B cell (primary cell): ENCODE data around the gene SELENOP. TPM values are rescaled to one million over a fixed set of nuclear protein-coding genes. Genes with fewer than 3 reads are reported as not detected.

Source experiments
- ATAC-seq: fragments of 200-7000 bp; cut with Tn5 transposase; one replicate; pipeline ENCODE4 v1.10.0; 2021; ENCODE audit warnings: low read depth, mild to moderate bottlenecking, moderate number of reproducible peaks, moderate library complexity
- CTCF ChIA-PET: fragments of 350-600 bp; sonication (Branson Sonifier 250); formaldehyde crosslinking; loops from one replicate; lab custom pipeline; 2021; ENCODE audit warnings: antibody characterized with exemption, inconsistent platforms; lab: Charles Lee
- POLR2A ChIA-PET: fragments of 350-600 bp; sonication (Branson Sonifier 250); formaldehyde crosslinking; loops from one replicate; lab custom pipeline; 2021; ENCODE audit warnings: antibody characterized with exemption; lab: Charles Lee
- DNase-seq: peaks from one replicate; pipeline ENCODE4 v3.0.0; 2013
- H2AFZ ChIP-seq: 2 replicates; pipeline ENCODE4 v1.6.1; 2012; ENCODE audit warnings: mild to moderate bottlenecking, low read depth, low read length; ENCODE audit not compliant: insufficient read depth, poor library complexity, severe bottlenecking
- H3K27ac ChIP-seq, 2 donors: 1 replicate in 1 of 2; 2 replicates in 1 of 2; pipeline ENCODE4 v1.5.1; 2012 to 2013; ENCODE audit warnings: low read length in 2 of 2, mild to moderate bottlenecking in 2 of 2, moderate library complexity in 1 of 2
- H3K27me3 ChIP-seq, 4 experiments: fragments of 200-600 bp in 1 of 4; sonication (generic) in 1 of 4; replicated peaks in 1 of 4; 1 replicate in 2 of 4; 2 replicates in 2 of 4; pipeline versions ENCODE4 v1.6.1 to v1.7.0; 2013 to 2016; ENCODE audit warnings: low read length in 3 of 4, mild to moderate bottlenecking in 2 of 4, mixed read lengths in 1 of 4, moderate library complexity in 1 of 4; ENCODE audit not compliant: insufficient read depth in 4 of 4, control insufficient read depth in 3 of 4; ENCODE audit errors: control extremely low read depth in 1 of 4
- H3K36me3 ChIP-seq, 2 experiments: replicated peaks in 1 of 2; 1 replicate in 1 of 2; 2 replicates in 1 of 2; pipeline versions ENCODE4 v1.6.1 to v1.7.1; 2013; ENCODE audit warnings: low read length in 1 of 2; ENCODE audit not compliant: insufficient read depth in 2 of 2, control insufficient read depth in 1 of 2; ENCODE audit errors: control extremely low read depth in 1 of 2, extremely low read depth in 1 of 2
- H3K4me1 ChIP-seq, 2 donors: fragments of 200-600 bp in 1 of 2; sonication (generic) in 1 of 2; 1 replicate in 1 of 2; 2 replicates in 1 of 2; pipeline versions ENCODE4 v1.5.1 to v1.6.1; 2013 to 2017; ENCODE audit warnings: low read length in 2 of 2; ENCODE audit not compliant: control insufficient read depth in 2 of 2, insufficient read depth in 2 of 2
- H3K4me2 ChIP-seq: replicated peaks from 2 replicates; pipeline ENCODE3; 2012; ENCODE audit warnings: mild to moderate bottlenecking, low read depth, low read length; ENCODE audit not compliant: poor library complexity, severe bottlenecking
- H3K4me3 ChIP-seq, 5 experiments: fragments of 200-600 bp in 1 of 5; sonication (generic) in 1 of 5; 1 replicate in 3 of 5; 2 replicates in 2 of 5; pipeline versions ENCODE4 v1.5.1 to v1.7.0; 2011 to 2016; ENCODE audit warnings: low read length in 4 of 5, mild to moderate bottlenecking in 4 of 5, low read depth in 2 of 5, control low read depth in 1 of 5, moderate library complexity in 1 of 5; ENCODE audit not compliant: insufficient read depth in 1 of 5; ENCODE audit errors: control extremely low read depth in 1 of 5, extremely low read depth in 1 of 5
- H3K79me2 ChIP-seq: fragments of 200-600 bp; sonication (generic); one replicate; pipeline ENCODE4 v1.6.0; 2016; ENCODE audit warnings: low read length; ENCODE audit not compliant: control insufficient read depth, insufficient read depth
- H3K9ac ChIP-seq: fragments of 200-600 bp; sonication (generic); 2 replicates; pipeline ENCODE4 v1.6.1; 2017; ENCODE audit warnings: mild to moderate bottlenecking, low read length, moderate library complexity
- H3K9me3 ChIP-seq, 3 donors: one replicate each; pipeline versions ENCODE4 v1.6.1 to v1.7.1; 2013; ENCODE audit warnings: low read length in 2 of 3; ENCODE audit not compliant: control insufficient read depth in 2 of 3, insufficient read depth in 1 of 3; ENCODE audit errors: control extremely low read depth in 1 of 3
- H4K20me1 ChIP-seq: 2 replicates; pipeline ENCODE4 v1.6.0; 2012; ENCODE audit warnings: mild to moderate bottlenecking, low read length; ENCODE audit not compliant: insufficient read depth, control insufficient read depth, poor library complexity, severe bottlenecking
- H3K27ac Mint-ChIP-seq: one replicate; pipeline ENCODE4 v1.8.0; 2021; ENCODE audit warnings: mixed read lengths
- H3K27me3 Mint-ChIP-seq: one replicate; pipeline ENCODE4 v1.8.0; 2021; ENCODE audit warnings: mixed read lengths
- H3K4me1 Mint-ChIP-seq: one replicate; pipeline ENCODE4 v1.8.0; 2021; ENCODE audit warnings: mixed read lengths
- H3K4me3 Mint-ChIP-seq: one replicate; pipeline ENCODE4 v1.8.0; 2021; ENCODE audit warnings: mixed read lengths
- H3K9me3 Mint-ChIP-seq: one replicate; pipeline ENCODE4 v1.8.0; 2022; ENCODE audit warnings: mixed read lengths; ENCODE audit not compliant: insufficient read depth
- CTCF ChIP-seq: fragments of 200-600 bp; IDR thresholded peaks from one replicate; pipeline ENCODE4 v1.8.0; 2022; ENCODE audit warnings: antibody characterized with exemption, mild to moderate bottlenecking
- EZH2 ChIP-seq: IDR thresholded peaks from 2 replicates; pipeline ENCODE4 v1.6.1; 2012; ENCODE audit warnings: borderline replicate concordance, low read depth, mild to moderate bottlenecking, moderate library complexity, low read length; ENCODE audit not compliant: insufficient read depth, poor library complexity, severe bottlenecking
- WGBS: methylation state at CpG from one replicate; pipeline ENCODE4 v1.1.5; 2013; ENCODE audit warnings: missing lambda C conversion rate; ENCODE audit not compliant: insufficient coverage; 5-methylcytosine and 5-hydroxymethylcytosine counted together
- intact Hi-C: fragments of 100-400 bp; cut with micrococcal nuclease; formaldehyde crosslinking; loops from one replicate; pipeline ENCODE4 v1.10.0; 2022
- polyA plus RNA-seq: library from polyadenylated mRNA; depleted of rRNA; stranded (reverse); fragments of >200 nt; gene quantifications from 2 replicates; pipeline ENCODE4 v1.2.3, GENCODE V29; 2012
- total RNA-seq, 2 donors: library from RNA; stranded (reverse); fragments of 120-200 nt in 1 of 2; gene quantifications; 1 replicate in 1 of 2; 2 replicates in 1 of 2; pipeline versions ENCODE4 v1.2.3 to v1.2.4, GENCODE V29; 2013 to 2022

The SELENOP gene
- total and polyA plus RNA-seq, 2 donors (not counting 1 experiment from before 2014, with no cell fraction given), result 0.12 TPM; not detected in 1

DNA sequence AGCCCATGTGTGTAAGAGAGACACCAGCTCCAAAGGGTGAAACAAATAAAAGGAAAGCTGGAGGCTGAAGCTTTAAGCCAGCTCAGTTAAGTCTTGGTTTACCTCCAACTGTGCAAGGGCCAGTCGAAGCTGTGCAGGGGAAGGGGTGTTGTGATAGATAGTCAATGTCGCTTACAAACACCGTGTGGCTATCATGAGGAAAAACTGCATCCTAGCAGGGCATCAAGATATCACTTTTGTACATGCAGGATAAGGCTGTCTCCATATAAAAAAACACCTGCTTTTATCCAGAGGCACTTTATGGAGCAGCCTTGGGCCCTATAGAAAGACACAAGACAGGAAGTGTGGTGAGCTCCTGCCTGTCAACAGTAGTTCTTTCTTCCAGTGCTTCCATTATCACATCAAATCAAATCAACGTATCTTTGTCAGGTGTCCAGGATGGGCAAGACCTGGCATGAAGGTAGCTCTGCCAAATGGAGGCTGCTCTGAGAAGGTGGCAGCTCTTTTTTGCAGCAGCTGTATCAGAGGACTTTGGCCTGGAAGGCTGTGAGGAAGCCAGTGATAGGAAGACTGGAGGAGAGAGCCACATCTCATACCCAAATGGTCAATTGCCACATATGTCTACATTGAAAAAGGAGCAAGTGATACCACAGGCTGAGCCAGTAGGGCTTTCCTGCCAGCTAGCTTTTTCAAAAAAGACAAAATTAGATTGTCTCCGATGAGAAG, 29.3 kb upstream of the SELENOP start:
- Histone ChIP-seq H3K9ac (no peak overlapping the region), H3K4me1 (no peaks in the 10 kb centered on the region), H3K27me3 (no peaks in the 10 kb centered on the region), H3K79me2 (no peaks in the 10 kb centered on the region), H3K36me3 (no peaks in the 10 kb centered on the region), H2AFZ (no peak overlapping the region), H3K4me2 (no peak overlapping the region), H3K9me3 (peaks cover 1 to 7% (median 2%) of the 10 kb centered on the region in 3 donors), H4K20me1 (no peaks in the 10 kb centered on the region), H3K27ac (no peak overlapping the region), H3K4me3 (no peak overlapping the region)
- POLR2A ChIA-PET, result no interaction called here
- ATAC-seq (no peak), DNase-seq (no peak)
- CTCF ChIA-PET, result no interaction called here
- H3K27ac Mint-ChIP-seq, result no peak overlapping the region
- intact Hi-C loops, result no loop called here
- 86% methylated on average over 1 of the region's 5 CpGs for WGBS
- no peak overlapping the region for H3K4me3 Mint-ChIP-seq
- H3K9me3 Mint-ChIP-seq, result no peaks in the 10 kb centered on the region
- no peaks in the 10 kb centered on the region for H3K4me1 Mint-ChIP-seq
- TF ChIP-seq CTCF, result no peak
- no peak for TF ChIP-seq EZH2
- peaks cover 12% of the 10 kb centered on the region for H3K27me3 Mint-ChIP-seq

GRCh38 chr5:42840269-42840668, 28.6 kb upstream of the SELENOP start:
- Histone ChIP-seq H3K4me3 (no peak overlapping the region), H3K9ac (no peak overlapping the region), H3K4me2 (no peak overlapping the region), H3K9me3 (peaks cover 1 to 8% (median 2%) of the 10 kb centered on the region in 3 donors), H3K79me2 (no peaks in the 10 kb centered on the region), H4K20me1 (no peaks in the 10 kb centered on the region), H3K36me3 (no peaks in the 10 kb centered on the region), H3K27me3 (no peaks in the 10 kb centered on the region), H3K4me1 (no peaks in the 10 kb centered on the region), H3K27ac (no peak overlapping the region), H2AFZ (no peak overlapping the region)
- H3K27me3 Mint-ChIP-seq, result peaks cover 12% of the 10 kb centered on the region
- ATAC-seq, result no peak
- H3K27ac Mint-ChIP-seq, result no peak overlapping the region
- no peak for TF ChIP-seq CTCF
- TF ChIP-seq EZH2, result no peak
- 8% methylated on average over 4 of the region's 6 CpGs for WGBS
- DNase-seq, result no peak
- CTCF ChIA-PET, result no interaction called here
- no peak overlapping the region for H3K4me3 Mint-ChIP-seq
- H3K9me3 Mint-ChIP-seq, result no peaks in the 10 kb centered on the region
- no peaks in the 10 kb centered on the region for H3K4me1 Mint-ChIP-seq
- POLR2A ChIA-PET, result no interaction called here
- intact Hi-C loops, result no loop called here
